Uterus (tissue), 2 donors: ENCODE data around the gene RB1.

ENCODE experiments used
- POLR2A ChIP-seq, 2 donors: fragments of 450-650 bp; IDR thresholded peaks; one replicate each; pipeline ENCODE4 v1.6.1; 2016; ENCODE audit warnings: antibody characterized with exemption in 2 of 2, mild to moderate bottlenecking in 1 of 2, moderate library complexity in 1 of 2
- TF ChIP-seq, protein P1 (sequence below), 4 experiments: fragments of 200-600 bp in 2 of 4; fragments of 450-650 bp in 2 of 4; sonication (generic) in 2 of 4; IDR thresholded peaks; one replicate each; pipeline ENCODE4 v1.5.1; 2016 to 2019; ENCODE audit warnings: antibody characterized with exemption in 4 of 4, mild to moderate bottlenecking in 2 of 4, moderate library complexity in 1 of 4

DNA sequence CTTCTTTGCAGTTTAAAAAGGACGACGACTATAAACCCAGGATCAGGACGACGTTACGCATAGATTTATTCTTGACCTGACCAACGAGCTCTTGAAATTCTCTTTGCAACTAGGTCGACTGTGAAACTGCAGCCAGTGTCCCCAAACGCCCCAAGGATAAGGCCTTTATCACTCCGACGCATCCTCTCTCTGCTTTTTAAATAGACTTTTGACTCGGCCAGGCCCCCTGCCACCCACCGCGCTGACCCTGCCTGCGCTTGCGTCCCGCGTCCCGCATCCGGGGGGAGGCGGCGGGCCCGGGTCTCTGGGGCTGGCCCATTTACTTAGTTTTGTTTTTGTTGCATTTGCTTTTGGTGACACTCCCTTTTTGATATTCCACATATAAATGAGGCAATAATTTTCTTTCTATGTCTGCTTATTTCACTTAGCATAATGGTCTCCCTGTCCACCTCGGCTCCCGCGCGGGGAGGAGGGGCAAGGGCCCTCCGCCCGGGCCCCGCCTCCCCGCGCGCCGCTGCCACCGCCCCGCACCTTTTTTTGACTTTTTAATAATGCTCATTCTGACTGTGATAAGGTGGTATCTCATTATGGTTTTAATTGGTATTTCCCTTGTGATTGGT is 17.4 kb downstream of the RB1 start:
- TF ChIP-seq, protein P1, sequence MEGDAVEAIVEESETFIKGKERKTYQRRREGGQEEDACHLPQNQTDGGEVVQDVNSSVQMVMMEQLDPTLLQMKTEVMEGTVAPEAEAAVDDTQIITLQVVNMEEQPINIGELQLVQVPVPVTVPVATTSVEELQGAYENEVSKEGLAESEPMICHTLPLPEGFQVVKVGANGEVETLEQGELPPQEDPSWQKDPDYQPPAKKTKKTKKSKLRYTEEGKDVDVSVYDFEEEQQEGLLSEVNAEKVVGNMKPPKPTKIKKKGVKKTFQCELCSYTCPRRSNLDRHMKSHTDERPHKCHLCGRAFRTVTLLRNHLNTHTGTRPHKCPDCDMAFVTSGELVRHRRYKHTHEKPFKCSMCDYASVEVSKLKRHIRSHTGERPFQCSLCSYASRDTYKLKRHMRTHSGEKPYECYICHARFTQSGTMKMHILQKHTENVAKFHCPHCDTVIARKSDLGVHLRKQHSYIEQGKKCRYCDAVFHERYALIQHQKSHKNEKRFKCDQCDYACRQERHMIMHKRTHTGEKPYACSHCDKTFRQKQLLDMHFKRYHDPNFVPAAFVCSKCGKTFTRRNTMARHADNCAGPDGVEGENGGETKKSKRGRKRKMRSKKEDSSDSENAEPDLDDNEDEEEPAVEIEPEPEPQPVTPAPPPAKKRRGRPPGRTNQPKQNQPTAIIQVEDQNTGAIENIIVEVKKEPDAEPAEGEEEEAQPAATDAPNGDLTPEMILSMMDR (IDR thresholded peaks at IDR 0.05) = no peak
- no peak for TF ChIP-seq POLR2A (IDR thresholded peaks at IDR 0.05)
